WERI-Rb-1 (cell line): ENCODE results near the gene NSG2.

Experiments used
- DNase-seq: peaks from one replicate; pipeline ENCODE4 v3.0.0-alpha.2; 2020
- H3K27ac ChIP-seq: fragments of 250-450 bp; sonication (Bioruptor Pico); 2 replicates; pipeline ENCODE4 v1.5.1; 2020; ENCODE audit warnings: mild to moderate bottlenecking, moderate library complexity
- H3K27me3 ChIP-seq: fragments of 250-450 bp; sonication (Bioruptor Pico); 2 replicates; pipeline ENCODE4 v1.5.1; 2021; ENCODE audit warnings: mild to moderate bottlenecking, low read depth, moderate library complexity; ENCODE audit not compliant: insufficient read depth, severe bottlenecking
- H3K36me3 ChIP-seq: fragments of 250-450 bp; sonication (Bioruptor Pico); 2 replicates; pipeline ENCODE4 v1.5.1; 2020; ENCODE audit warnings: mild to moderate bottlenecking, moderate library complexity
- H3K4me3 ChIP-seq: 2 replicates; pipeline ENCODE4 v1.5.1; 2011; ENCODE audit warnings: low read depth, mild to moderate bottlenecking, control low read depth, low read length
- H3K9me3 ChIP-seq: fragments of 250-450 bp; sonication (Bioruptor Pico); 2 replicates; pipeline ENCODE4 v1.5.1; 2021; ENCODE audit warnings: mild to moderate bottlenecking, moderate library complexity; ENCODE audit not compliant: severe bottlenecking
- CTCF ChIP-seq: IDR thresholded peaks from 2 replicates; pipeline ENCODE4 v1.5.1; 2011; ENCODE audit warnings: low read depth, mild to moderate bottlenecking, control low read depth, inconsistent platforms, low read length

NSG2 gene

GRCh38 chr5:174053905-174054304 is 8.4 kb downstream of the NSG2 start:
- Histone ChIP-seq H3K36me3 (no peaks in the 10 kb centered on the region), H3K4me3 (no peak overlapping the region), H3K9me3 (no peaks in the 10 kb centered on the region), H3K27ac (no peak overlapping the region), H3K27me3 (no peaks in the 10 kb centered on the region)
- no peak for TF ChIP-seq CTCF
- no peak for DNase-seq

GRCh38 chr5:174056064-174056847 is 10.8 kb downstream of the NSG2 start:
- no peak overlapping the region for H3K27ac ChIP-seq
- H3K9me3 ChIP-seq = no peaks in the 10 kb centered on the region
- no peak overlapping the region for H3K4me3 ChIP-seq
- DNase-seq = no peak
- TF ChIP-seq CTCF = no peak
- no peaks in the 10 kb centered on the region for H3K36me3 ChIP-seq
- H3K27me3 ChIP-seq = no peaks in the 10 kb centered on the region

GRCh38 chr5:174057206-174057605 is 11.7 kb downstream of the NSG2 start:
- no peak overlapping the region for H3K27ac ChIP-seq
- TF ChIP-seq CTCF = no peak
- no peak overlapping the region for H3K4me3 ChIP-seq
- no peaks in the 10 kb centered on the region for H3K36me3 ChIP-seq
- DNase-seq = no peak
- no peaks in the 10 kb centered on the region for H3K27me3 ChIP-seq
- no peaks in the 10 kb centered on the region for H3K9me3 ChIP-seq

GRCh38 chr5:174058433-174059122 is 13.1 kb downstream of the NSG2 start:
- DNase-seq = no peak
- Histone ChIP-seq H3K27ac (no peak overlapping the region), H3K4me3 (no peak overlapping the region), H3K36me3 (no peaks in the 10 kb centered on the region), H3K27me3 (no peaks in the 10 kb centered on the region), H3K9me3 (no peaks in the 10 kb centered on the region)
- no peak for TF ChIP-seq CTCF

DNA sequence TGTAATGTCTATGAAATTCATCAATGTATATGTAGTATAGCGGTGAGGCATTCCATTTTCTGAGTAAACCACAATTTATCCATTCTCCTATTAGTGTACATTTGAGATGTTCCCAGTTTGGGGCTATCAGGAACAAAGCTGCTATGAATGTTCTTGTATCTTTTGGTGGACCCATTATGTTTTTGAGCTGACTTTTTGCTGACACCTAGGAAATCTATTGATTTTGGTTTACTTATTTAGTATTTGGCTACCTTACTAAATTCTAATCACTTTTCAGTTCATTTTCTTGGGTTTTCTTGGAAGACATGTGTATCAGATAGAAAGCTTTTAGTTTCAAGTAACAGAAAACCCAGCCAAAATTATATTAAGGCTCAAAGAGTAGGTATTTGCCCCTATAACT is 13.7 kb downstream of the NSG2 start:
- no peak for TF ChIP-seq CTCF
- no peak for DNase-seq
- no peak overlapping the region for H3K4me3 ChIP-seq
- no peaks in the 10 kb centered on the region for H3K9me3 ChIP-seq
- H3K27ac ChIP-seq = no peak overlapping the region
- H3K36me3 ChIP-seq = no peaks in the 10 kb centered on the region
- H3K27me3 ChIP-seq = peaks cover 3% of the 10 kb centered on the region
